Gastrocnemius medialis (tissue), 4 donors: ENCODE measurements around the gene CFAP206.

Experiments used
- POLR2A ChIP-seq, 2 donors: fragments of 450-650 bp; IDR thresholded peaks; one replicate each; pipeline ENCODE4 v1.6.1; 2017; ENCODE audit warnings: antibody characterized with exemption in 2 of 2, mild to moderate bottlenecking in 2 of 2, moderate library complexity in 2 of 2
- TF ChIP-seq, protein P1 (sequence below), 5 experiments: fragments of 450-650 bp in 3 of 5; fragments of 200-600 bp in 2 of 5; sonication (generic) in 2 of 5; IDR thresholded peaks in 4 of 5; conservative IDR thresholded peaks in 1 of 5; 1 replicate in 4 of 5; 2 replicates in 1 of 5; pipeline ENCODE4 v1.5.1; 2016 to 2019; ENCODE audit warnings: antibody characterized with exemption in 5 of 5, mild to moderate bottlenecking in 3 of 5, moderate library complexity in 3 of 5

DNA sequence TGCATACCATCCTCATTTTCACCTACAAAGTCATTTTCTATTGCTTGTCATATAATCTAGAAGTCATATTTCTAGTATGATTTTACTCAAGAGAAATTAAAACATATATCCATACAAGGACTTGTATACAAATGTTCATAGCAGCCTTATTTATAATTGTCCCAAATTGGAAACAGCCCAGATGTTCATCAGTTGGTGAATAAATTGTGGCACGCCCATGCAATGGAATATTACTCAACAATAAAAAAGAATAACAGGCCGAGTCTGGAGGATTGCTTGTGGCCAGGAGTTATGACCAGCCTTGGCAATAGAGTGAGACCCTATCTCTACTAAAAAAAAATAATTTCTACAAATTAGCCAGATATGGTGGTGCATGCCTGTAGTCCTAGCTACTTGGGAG, 34.4 kb upstream of the CFAP206 start:
- TF ChIP-seq, protein P1, sequence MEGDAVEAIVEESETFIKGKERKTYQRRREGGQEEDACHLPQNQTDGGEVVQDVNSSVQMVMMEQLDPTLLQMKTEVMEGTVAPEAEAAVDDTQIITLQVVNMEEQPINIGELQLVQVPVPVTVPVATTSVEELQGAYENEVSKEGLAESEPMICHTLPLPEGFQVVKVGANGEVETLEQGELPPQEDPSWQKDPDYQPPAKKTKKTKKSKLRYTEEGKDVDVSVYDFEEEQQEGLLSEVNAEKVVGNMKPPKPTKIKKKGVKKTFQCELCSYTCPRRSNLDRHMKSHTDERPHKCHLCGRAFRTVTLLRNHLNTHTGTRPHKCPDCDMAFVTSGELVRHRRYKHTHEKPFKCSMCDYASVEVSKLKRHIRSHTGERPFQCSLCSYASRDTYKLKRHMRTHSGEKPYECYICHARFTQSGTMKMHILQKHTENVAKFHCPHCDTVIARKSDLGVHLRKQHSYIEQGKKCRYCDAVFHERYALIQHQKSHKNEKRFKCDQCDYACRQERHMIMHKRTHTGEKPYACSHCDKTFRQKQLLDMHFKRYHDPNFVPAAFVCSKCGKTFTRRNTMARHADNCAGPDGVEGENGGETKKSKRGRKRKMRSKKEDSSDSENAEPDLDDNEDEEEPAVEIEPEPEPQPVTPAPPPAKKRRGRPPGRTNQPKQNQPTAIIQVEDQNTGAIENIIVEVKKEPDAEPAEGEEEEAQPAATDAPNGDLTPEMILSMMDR (IDR thresholded peaks at IDR 0.05 in 4 of 5, conservative IDR thresholded peaks at IDR 0.05 in 1 of 5): no peak
- TF ChIP-seq POLR2A (IDR thresholded peaks at IDR 0.05): no peak
